ENCODE results near the gene PPFIBP2.

DNA sequence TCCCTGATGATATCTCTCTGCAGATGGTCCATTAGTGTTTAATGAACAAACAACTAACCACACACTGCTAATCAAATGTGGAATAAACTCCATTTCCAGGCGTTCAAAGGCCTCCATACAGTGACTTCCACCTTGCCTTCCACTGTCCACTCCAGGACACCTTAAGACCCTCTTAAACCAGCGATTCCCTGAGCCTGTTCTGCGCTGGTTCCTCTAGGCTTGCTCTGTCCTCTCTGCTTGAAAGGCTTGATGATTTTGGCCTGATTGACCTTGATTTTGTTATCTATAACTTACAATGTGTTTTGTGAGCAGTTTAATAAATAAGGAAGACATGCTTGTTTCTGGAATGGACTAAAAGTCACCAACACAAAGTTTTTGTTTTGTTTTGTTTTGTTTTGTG lies 180.4 kb downstream of the PPFIBP2 start:
- TF ChIP-seq, protein P1, sequence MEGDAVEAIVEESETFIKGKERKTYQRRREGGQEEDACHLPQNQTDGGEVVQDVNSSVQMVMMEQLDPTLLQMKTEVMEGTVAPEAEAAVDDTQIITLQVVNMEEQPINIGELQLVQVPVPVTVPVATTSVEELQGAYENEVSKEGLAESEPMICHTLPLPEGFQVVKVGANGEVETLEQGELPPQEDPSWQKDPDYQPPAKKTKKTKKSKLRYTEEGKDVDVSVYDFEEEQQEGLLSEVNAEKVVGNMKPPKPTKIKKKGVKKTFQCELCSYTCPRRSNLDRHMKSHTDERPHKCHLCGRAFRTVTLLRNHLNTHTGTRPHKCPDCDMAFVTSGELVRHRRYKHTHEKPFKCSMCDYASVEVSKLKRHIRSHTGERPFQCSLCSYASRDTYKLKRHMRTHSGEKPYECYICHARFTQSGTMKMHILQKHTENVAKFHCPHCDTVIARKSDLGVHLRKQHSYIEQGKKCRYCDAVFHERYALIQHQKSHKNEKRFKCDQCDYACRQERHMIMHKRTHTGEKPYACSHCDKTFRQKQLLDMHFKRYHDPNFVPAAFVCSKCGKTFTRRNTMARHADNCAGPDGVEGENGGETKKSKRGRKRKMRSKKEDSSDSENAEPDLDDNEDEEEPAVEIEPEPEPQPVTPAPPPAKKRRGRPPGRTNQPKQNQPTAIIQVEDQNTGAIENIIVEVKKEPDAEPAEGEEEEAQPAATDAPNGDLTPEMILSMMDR (IDR thresholded peaks at IDR 0.05; ENCODE audit: low read length) = no peak
- TF ChIP-seq EZH2 (IDR thresholded peaks at IDR 0.05; ENCODE audit: borderline replicate concordance, low read length) = no peak
